GM13977 (cell line): ENCODE results near the gene IL4R.

ENCODE experiments used
- DNase-seq: peaks from one replicate; pipeline ENCODE4 v3.0.0; 2012; ENCODE audit warnings: low spot score
- in situ Hi-C: fragments of 300-500 bp; cut with MboI; formaldehyde crosslinking; loops from one replicate; pipeline ENCODE4 v1.12.0; 2022; ENCODE audit warnings: low sequenced_read_pairs, low pct_unique_long_range_greater_than_20kb, mixed read lengths, inconsistent platforms; ENCODE audit not compliant: unreplicated experiment
- TF ChIP-seq, protein P1 (sequence below): IDR thresholded peaks from 2 replicates; pipeline ENCODE4 v1.5.1; 2012; ENCODE audit warnings: mild to moderate bottlenecking, control low read depth; ENCODE audit not compliant: insufficient read depth; ENCODE audit errors: extremely low read depth, missing control alignments

Gene IL4R

DNA sequence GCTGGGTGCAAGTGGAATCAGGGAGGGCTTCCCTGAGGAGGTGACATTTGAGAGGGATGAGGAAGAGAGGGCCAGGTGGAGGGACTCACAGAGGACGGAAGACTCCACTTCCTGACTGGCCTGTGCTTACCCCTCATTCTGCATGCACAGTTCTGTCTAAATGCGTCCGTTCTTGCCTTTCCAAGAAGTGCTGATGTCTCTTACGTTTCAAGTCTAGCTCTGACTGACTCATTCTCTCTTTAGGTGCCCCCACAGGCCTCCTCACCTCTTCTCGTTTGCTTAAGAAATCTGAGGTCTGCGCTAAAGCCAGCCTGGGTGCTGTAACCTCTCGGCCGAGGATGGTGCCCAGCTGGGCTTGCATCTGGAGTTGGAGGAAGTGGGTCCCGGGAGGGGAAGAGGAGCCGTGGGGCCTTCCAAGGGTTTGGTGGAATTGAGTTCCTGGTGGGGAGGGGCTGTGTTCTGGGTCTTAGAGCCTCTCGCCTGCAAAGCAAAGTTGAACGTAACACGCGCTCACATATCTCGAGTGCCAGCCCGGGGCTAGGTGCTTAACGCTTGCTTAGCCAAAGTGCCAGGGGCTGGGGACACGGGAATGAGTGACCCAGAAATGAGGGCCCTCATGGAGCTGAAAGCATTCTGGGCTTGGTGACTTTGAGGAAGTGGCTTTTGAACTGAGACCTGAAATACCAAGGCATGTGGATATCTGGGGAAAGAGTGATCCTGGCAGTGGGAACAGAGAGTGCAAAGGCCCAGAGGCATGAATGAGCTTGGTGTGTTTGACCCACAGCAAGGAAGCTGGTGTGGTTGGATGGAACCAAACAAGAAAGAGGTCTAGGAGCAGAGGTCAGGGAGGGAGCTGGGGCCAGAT lies 4.8 kb downstream of the IL4R start:
- in situ Hi-C loops, result loop anchor here (5.0 kb wide), 1 partner anchor 76 kb away; no protein-coding TSS in a partner anchor
- peak; percentile 66 for DNase-seq
- TF ChIP-seq, protein P1, sequence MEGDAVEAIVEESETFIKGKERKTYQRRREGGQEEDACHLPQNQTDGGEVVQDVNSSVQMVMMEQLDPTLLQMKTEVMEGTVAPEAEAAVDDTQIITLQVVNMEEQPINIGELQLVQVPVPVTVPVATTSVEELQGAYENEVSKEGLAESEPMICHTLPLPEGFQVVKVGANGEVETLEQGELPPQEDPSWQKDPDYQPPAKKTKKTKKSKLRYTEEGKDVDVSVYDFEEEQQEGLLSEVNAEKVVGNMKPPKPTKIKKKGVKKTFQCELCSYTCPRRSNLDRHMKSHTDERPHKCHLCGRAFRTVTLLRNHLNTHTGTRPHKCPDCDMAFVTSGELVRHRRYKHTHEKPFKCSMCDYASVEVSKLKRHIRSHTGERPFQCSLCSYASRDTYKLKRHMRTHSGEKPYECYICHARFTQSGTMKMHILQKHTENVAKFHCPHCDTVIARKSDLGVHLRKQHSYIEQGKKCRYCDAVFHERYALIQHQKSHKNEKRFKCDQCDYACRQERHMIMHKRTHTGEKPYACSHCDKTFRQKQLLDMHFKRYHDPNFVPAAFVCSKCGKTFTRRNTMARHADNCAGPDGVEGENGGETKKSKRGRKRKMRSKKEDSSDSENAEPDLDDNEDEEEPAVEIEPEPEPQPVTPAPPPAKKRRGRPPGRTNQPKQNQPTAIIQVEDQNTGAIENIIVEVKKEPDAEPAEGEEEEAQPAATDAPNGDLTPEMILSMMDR, result no peak

DNA sequence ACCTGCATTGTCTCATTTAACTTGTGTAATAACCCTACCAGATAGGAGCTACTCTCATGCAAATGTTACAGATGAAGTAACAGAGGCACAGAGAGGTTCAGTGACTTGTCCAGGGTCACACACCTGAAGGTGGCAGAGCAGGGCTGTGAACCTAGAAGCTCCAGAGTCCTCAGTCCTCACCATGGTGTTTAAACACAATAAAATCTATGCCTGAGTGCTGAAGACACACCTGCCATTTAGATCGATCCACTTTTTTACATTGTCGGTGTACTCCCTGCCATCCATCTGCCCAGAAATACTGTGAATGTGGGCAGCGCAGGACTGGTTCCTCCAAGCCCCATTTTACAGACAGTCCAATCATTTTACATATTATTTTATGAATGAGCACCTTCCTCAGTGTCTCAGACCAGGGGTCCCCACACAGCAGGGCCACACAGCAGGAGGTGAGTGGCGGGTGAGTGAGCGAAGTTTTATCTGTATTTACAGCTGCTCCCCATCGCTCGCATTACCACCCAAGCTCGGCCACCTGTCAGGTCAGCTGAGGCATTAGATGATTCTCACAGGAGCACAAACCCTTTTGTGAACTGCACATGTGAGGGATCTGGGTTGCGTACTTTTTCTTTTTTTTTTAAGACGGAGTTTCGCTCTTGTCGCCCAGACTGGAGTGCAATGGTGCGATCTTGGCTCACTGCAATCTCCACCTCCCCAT lies 5.6 kb downstream of the IL4R start:
- in situ Hi-C loops, result loop anchor here (5.0 kb wide), 1 partner anchor 77 kb away; no protein-coding TSS in a partner anchor
- DNase-seq, result no peak
- TF ChIP-seq, protein P1, result no peak

DNA sequence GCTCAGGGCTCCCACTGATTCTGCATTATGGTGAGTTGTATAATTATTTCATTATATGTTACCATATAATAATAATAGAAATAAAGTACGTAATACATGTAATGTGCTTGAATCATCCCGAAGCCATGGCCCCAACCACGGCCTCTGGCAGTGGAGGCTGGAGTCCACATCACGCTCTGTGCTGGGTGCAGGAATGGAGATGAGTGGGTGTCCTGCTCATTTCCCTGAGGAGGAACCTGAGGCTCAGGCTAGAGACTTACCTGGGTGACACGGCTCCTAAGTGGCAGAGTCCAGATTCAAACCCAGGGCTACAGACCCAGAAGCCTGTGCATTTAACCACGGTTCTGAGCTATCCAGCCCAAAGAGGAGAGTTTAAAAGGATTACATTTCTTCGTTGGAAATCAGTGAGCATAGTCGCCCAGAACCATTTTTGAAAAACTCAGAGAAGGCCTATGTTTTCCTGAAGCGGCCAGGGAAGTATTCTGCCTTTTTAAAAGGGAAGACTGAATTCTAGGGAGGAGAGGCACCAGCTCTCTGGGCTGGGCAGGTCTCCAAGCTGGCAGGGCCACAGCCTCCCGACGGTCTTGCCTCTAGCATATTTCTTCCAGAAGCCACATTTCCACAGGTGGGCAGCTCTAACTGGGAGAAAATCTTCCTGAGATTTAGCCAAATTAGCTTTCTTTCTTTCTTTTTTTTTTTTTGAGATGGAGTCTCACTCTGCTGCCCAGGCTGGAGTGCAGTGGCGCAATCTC lies 6.7 kb downstream of the IL4R start:
- in situ Hi-C loops, result no loop called here
- TF ChIP-seq, protein P1, result no peak

DNA sequence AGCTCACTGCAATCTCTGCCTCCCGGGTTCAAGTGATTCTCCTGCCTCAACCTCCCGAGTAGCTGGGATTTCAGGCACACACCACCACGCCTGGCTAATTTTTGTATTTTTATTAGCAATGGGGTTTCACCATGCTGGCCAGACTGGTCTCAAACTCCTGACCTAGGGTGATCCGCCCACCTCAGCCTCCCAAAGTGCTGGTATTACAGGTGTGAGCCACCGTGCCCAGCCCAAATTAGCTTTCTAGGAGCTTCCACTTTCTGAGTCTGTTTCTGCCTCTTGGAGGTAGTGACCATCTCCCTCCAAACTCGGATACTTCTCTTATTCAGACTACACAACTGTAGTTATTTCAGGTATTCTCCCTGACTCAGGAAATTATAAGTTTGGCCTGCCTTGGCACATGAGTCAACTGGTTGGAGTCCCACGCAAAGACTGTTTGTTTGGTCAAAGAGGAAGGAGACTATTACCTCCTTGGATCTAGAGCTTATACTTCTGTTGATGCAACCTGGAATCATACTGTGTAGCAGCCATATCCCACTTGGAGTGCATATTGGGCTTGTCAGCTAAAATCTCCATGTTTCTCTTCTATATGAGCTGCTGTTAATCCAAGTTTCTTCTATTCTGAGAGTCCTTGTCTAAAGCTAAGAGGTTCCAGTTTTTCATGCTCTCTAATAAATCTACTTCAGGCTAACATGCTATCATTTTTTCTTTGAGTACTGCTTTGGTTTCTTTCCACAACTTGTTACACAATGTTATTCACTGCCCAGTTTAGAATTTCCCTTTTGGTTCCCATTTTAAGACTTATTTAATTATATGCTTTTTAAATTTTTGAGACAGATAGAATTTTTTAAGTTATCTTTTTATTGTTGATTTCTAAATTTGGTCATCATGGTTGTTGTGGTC lies 7.5 kb downstream of the IL4R start:
- DNase-seq, result no peak
- in situ Hi-C loops, result no loop called here
- TF ChIP-seq, protein P1, result no peak

More for the DNA sequence above, 6.7 kb downstream of the IL4R start:
- no peak for DNase-seq

DNA sequence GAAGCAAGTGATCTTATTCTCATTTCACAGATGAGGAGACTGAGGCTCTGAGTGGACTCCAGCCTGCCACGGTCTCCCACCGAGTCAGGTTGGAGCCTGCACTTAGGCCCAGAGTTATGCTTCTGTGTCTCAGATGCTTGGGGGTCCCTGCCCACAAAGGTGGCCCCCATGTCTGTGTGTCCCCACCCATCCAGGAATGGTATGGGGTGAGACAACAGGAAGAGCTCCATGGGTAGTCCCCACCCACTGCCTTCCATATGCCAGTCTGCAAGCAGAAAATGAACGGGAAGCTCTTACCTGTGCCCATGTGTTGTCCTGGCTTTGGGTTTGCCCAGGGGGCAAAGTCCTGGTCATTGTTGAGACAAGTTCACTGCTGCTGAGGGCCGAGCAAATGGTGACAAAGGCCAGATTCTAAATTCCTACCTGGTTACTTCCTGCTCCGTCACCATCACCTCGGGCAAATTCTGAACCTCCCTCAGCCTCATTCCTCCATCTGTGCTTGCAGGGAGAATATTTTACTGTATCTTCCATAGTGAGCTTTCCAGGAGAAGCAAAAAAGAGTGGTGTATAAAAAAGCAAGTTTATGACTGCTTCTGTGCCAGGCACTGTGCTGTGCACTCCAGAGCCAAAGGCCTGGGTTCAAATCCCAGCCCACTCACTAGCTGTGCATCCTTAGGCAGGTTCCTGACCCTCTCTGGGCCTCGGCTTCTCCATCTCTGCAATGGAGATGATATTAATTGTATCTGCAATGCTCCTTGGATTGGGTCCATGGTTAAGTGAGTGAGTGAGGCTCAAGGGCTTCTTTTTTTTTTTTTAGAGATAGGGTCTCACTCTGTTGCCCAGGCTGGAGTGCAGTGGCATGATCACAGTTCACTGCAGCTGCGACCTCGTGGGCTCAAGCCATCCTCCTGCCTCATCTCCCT lies 9.3 kb downstream of the IL4R start:
- TF ChIP-seq, protein P1, result no peak
- no peak for DNase-seq
- in situ Hi-C loops, result no loop called here
